Hepatocyte (in vitro differentiated cells): ENCODE data around the gene VGLL2. TPM values are rescaled to one million over a fixed set of nuclear protein-coding genes. Genes with fewer than 3 reads are reported as not detected.

ENCODE experiments used
- DNase-seq: peaks from one replicate; pipeline ENCODE4 v3.0.0-alpha.2; 2016; ENCODE audit warnings: low spot score
- H2AFZ ChIP-seq: fragments of 200-600 bp; sonication (generic); 2 replicates; pipeline ENCODE4 v1.6.0; 2016; ENCODE audit warnings: antibody characterized with exemption, mild to moderate bottlenecking
- H3K27ac ChIP-seq: fragments of 200-600 bp; sonication (generic); 2 replicates; pipeline ENCODE4 v1.5.1; 2016; ENCODE audit warnings: mild to moderate bottlenecking
- H3K27me3 ChIP-seq: fragments of 200-600 bp; sonication (generic); 2 replicates; pipeline ENCODE4 v1.6.1; 2016
- H3K36me3 ChIP-seq: fragments of 200-600 bp; sonication (generic); replicated peaks from 2 replicates; pipeline ENCODE4 v1.5.1; 2016; ENCODE audit warnings: low read depth; ENCODE audit not compliant: insufficient read depth
- H3K4me1 ChIP-seq: fragments of 200-600 bp; sonication (generic); 2 replicates; pipeline ENCODE4 v1.5.1; 2016; ENCODE audit warnings: mild to moderate bottlenecking, moderate library complexity; ENCODE audit not compliant: insufficient read depth
- H3K4me2 ChIP-seq: fragments of 200-600 bp; sonication (generic); 2 replicates; pipeline ENCODE4 v1.6.0; 2016
- H3K4me3 ChIP-seq: fragments of 200-600 bp; sonication (generic); 2 replicates; pipeline ENCODE4 v1.5.1; 2016; ENCODE audit warnings: mild to moderate bottlenecking
- H3K79me2 ChIP-seq: fragments of 200-600 bp; sonication (generic); 2 replicates; pipeline ENCODE4 v1.6.0; 2017; ENCODE audit warnings: mild to moderate bottlenecking
- H3K9me2 ChIP-seq: fragments of 200-600 bp; sonication (generic); replicated peaks from 2 replicates; pipeline ENCODE4 v1.6.0; 2017; ENCODE audit warnings: mild to moderate bottlenecking; ENCODE audit not compliant: insufficient read depth
- H3K9me3 ChIP-seq: fragments of 200-600 bp; sonication (generic); 2 replicates; pipeline ENCODE4 v1.5.1; 2016; ENCODE audit warnings: low read depth, mild to moderate bottlenecking
- H4K20me1 ChIP-seq: fragments of 200-600 bp; sonication (generic); 2 replicates; pipeline ENCODE4 v1.6.0; 2016; ENCODE audit warnings: mild to moderate bottlenecking; ENCODE audit not compliant: insufficient read depth, poor library complexity, severe bottlenecking
- EZH2 ChIP-seq: fragments of 200-600 bp; sonication (generic); IDR thresholded peaks from 2 replicates; pipeline ENCODE4 v1.6.1; 2016; ENCODE audit warnings: antibody characterized with exemption, mild to moderate bottlenecking, borderline replicate concordance
- EZH2phosphoT487 ChIP-seq: fragments of 200-600 bp; sonication (generic); IDR thresholded peaks from one replicate; pipeline ENCODE4 v1.6.1; 2018; ENCODE audit warnings: antibody characterized with exemption, mild to moderate bottlenecking, low read depth, moderate library complexity; ENCODE audit not compliant: unreplicated experiment, severe bottlenecking
- WGBS: methylation state at CpG from one replicate; pipeline ENCODE4 v1.1.6; 2016; ENCODE audit warnings: low lambda C conversion rate; ENCODE audit errors: missing lambda C conversion rate; 5-methylcytosine and 5-hydroxymethylcytosine counted together
- polyA plus RNA-seq: library from polyadenylated mRNA; unstranded; fragments of >200 nt; fragmentation: Nextera tagmentation; extraction: Ambion mirVana; gene quantifications from 2 replicates; pipeline ENCODE4 v1.2.1, GENCODE V29; 2016
- total RNA-seq: library from RNA; depleted of rRNA; stranded (reverse); fragments of >200 nt; gene quantifications from 2 replicates; pipeline ENCODE4 v1.2.3, GENCODE V29; 2014
- TF ChIP-seq, protein P1 (sequence below): fragments of 200-600 bp; sonication (generic); IDR thresholded peaks from 2 replicates; pipeline ENCODE4 v1.5.1; 2016; ENCODE audit warnings: antibody characterized with exemption, mild to moderate bottlenecking; ENCODE audit not compliant: poor library complexity

Gene VGLL2
- total and polyA plus RNA-seq, 2 experiments from 2014 or later = not detected

DNA sequence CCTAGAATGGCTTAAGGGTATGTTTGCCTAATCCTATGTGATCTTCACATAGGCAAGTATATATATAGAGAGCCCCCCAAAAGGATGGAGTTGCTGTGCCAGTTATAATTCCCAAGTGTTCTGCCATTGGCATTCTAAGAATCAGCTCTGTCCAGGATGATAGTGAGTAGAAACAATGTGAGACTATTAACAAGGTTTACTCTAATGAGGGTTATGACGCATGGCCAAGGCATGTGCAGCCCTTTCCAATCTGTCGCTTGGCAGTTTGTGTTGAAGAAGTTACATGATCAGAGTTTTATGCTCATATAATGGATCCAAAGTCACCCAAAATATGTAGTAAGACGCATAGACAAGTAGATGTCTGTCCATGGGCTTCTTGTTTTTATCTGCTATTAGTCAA is 33.6 kb downstream of the VGLL2 start:
- no peak overlapping the region for H3K4me3 ChIP-seq
- DNase-seq = no peak
- H3K27ac ChIP-seq = no peak overlapping the region
- no peaks in the 10 kb centered on the region for H3K79me2 ChIP-seq
- H3K9me2 ChIP-seq = no peaks in the 10 kb centered on the region
- TF ChIP-seq EZH2 (no peak), EZH2phosphoT487 (no peak)
- TF ChIP-seq, protein P1, sequence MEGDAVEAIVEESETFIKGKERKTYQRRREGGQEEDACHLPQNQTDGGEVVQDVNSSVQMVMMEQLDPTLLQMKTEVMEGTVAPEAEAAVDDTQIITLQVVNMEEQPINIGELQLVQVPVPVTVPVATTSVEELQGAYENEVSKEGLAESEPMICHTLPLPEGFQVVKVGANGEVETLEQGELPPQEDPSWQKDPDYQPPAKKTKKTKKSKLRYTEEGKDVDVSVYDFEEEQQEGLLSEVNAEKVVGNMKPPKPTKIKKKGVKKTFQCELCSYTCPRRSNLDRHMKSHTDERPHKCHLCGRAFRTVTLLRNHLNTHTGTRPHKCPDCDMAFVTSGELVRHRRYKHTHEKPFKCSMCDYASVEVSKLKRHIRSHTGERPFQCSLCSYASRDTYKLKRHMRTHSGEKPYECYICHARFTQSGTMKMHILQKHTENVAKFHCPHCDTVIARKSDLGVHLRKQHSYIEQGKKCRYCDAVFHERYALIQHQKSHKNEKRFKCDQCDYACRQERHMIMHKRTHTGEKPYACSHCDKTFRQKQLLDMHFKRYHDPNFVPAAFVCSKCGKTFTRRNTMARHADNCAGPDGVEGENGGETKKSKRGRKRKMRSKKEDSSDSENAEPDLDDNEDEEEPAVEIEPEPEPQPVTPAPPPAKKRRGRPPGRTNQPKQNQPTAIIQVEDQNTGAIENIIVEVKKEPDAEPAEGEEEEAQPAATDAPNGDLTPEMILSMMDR = no peak
- no peaks in the 10 kb centered on the region for H3K36me3 ChIP-seq
- H3K9me3 ChIP-seq = no peaks in the 10 kb centered on the region
- no peak overlapping the region for H3K4me2 ChIP-seq
- no peaks in the 10 kb centered on the region for H4K20me1 ChIP-seq
- no peak overlapping the region for H2AFZ ChIP-seq
- no peaks in the 10 kb centered on the region for H3K27me3 ChIP-seq
- no peaks in the 10 kb centered on the region for H3K4me1 ChIP-seq
- WGBS = 90% methylated on average over 3 of the region's 3 CpGs

GRCh38 chr6:117303323-117303722 is 38.0 kb downstream of the VGLL2 start:
- H3K9me2 ChIP-seq = no peaks in the 10 kb centered on the region
- no peak overlapping the region for H3K4me3 ChIP-seq
- TF ChIP-seq, protein P1 = no peak
- TF ChIP-seq EZH2 (no peak), EZH2phosphoT487 (no peak)
- H3K9me3 ChIP-seq = no peaks in the 10 kb centered on the region
- no peaks in the 10 kb centered on the region for H3K36me3 ChIP-seq
- H3K27me3 ChIP-seq = no peaks in the 10 kb centered on the region
- H3K79me2 ChIP-seq = no peaks in the 10 kb centered on the region
- WGBS = 67% methylated on average over 3 of the region's 3 CpGs
- no peak overlapping the region for H2AFZ ChIP-seq
- DNase-seq = no peak
- no peak overlapping the region for H3K27ac ChIP-seq
- no peaks in the 10 kb centered on the region for H4K20me1 ChIP-seq
- peaks cover 5% of the 10 kb centered on the region for H3K4me1 ChIP-seq
- no peak overlapping the region for H3K4me2 ChIP-seq

GRCh38 chr6:117304446-117304845 is 39.1 kb downstream of the VGLL2 start:
- TF ChIP-seq, protein P1 = no peak
- no peak for TF ChIP-seq EZH2
- TF ChIP-seq EZH2phosphoT487 = no peak
- Histone ChIP-seq H3K27me3 (no peaks in the 10 kb centered on the region), H2AFZ (no peak overlapping the region), H3K4me3 (no peak overlapping the region), H3K36me3 (no peaks in the 10 kb centered on the region), H3K9me2 (no peaks in the 10 kb centered on the region), H3K4me1 (peaks cover 5% of the 10 kb centered on the region), H3K4me2 (no peak overlapping the region), H4K20me1 (no peaks in the 10 kb centered on the region), H3K79me2 (no peaks in the 10 kb centered on the region), H3K27ac (no peak overlapping the region), H3K9me3 (no peaks in the 10 kb centered on the region)
- WGBS = 91% methylated on average over 2 of the region's 2 CpGs
- DNase-seq = no peak

DNA sequence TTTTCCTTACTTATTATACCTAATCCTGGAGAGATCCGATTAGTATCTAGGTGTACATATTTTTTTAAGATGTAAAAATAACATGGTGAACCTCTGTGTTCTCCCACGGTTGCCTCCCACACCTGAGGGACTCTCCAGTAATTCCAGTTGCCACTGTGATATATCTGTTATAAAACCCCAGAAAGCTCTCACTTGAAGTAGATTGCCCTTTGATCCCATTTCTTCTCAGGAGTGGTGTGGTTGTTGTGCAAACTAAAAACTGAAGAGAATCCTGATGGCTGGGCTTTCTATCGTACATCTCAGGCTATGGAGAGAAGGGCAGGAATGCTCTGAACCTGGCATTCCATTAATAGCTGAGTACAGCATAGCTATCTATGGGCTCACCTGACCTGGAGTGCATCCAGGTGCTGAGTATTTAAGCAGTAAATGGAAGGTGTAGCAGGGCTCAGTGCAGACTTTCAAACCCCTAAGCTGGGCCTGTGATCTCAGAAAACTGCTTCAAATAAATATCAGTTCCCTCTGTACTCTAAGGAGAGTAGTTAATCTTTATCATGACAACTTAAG is 41.0 kb downstream of the VGLL2 start:
- H3K4me3 ChIP-seq = no peak overlapping the region
- H3K9me2 ChIP-seq = no peaks in the 10 kb centered on the region
- H3K79me2 ChIP-seq = no peaks in the 10 kb centered on the region
- no peaks in the 10 kb centered on the region for H3K27me3 ChIP-seq
- H3K9me3 ChIP-seq = no peaks in the 10 kb centered on the region
- no peaks in the 10 kb centered on the region for H4K20me1 ChIP-seq
- no peaks in the 10 kb centered on the region for H3K36me3 ChIP-seq
- TF ChIP-seq EZH2 = no peak
- TF ChIP-seq, protein P1 = no peak
- no peak for TF ChIP-seq EZH2phosphoT487
- H3K4me1 ChIP-seq = peaks cover 5% of the 10 kb centered on the region
- H2AFZ ChIP-seq = no peak overlapping the region
- no peak overlapping the region for H3K27ac ChIP-seq
- DNase-seq = peak; percentile 32
- no peak overlapping the region for H3K4me2 ChIP-seq
- 51% methylated on average over 3 of the region's 3 CpGs for WGBS
